Suprapubic skin (tissue), 4 donors: ENCODE results near the gene RFC5. TPM values are rescaled to one million over a fixed set of nuclear protein-coding genes. Genes with fewer than 3 reads are reported as not detected.

Experiments
- DNase-seq, 2 donors: peaks; one replicate each; pipeline ENCODE4 v3.0.0-alpha.2; 2019; ENCODE audit warnings: low spot score in 2 of 2
- H3K27ac ChIP-seq: fragments of 200-600 bp; sonication (generic); one replicate; pipeline ENCODE4 v1.5.1; 2019
- H3K27me3 ChIP-seq: fragments of 200-600 bp; sonication (generic); one replicate; pipeline ENCODE4 v1.5.1; 2019
- H3K36me3 ChIP-seq: fragments of 200-600 bp; sonication (generic); one replicate; pipeline ENCODE4 v1.5.1; 2019
- H3K4me1 ChIP-seq: fragments of 200-600 bp; sonication (generic); one replicate; pipeline ENCODE4 v1.5.1; 2019
- H3K4me3 ChIP-seq: fragments of 200-600 bp; sonication (generic); one replicate; pipeline ENCODE4 v1.5.1; 2019; ENCODE audit warnings: mild to moderate bottlenecking
- H3K9me3 ChIP-seq: fragments of 200-600 bp; sonication (generic); one replicate; pipeline ENCODE4 v1.5.1; 2019
- CTCF ChIP-seq, 2 donors: fragments of 200-600 bp in 1 of 2; fragments of 450-650 bp in 1 of 2; sonication (generic) in 1 of 2; IDR thresholded peaks; one replicate each; pipeline ENCODE4 v1.5.1; 2016 to 2019; ENCODE audit warnings: antibody characterized with exemption in 2 of 2, mild to moderate bottlenecking in 1 of 2, moderate library complexity in 1 of 2
- EP300 ChIP-seq: sonication (generic); formaldehyde crosslinking; IDR thresholded peaks from one replicate; pipeline ENCODE4 v1.6.1; 2017; ENCODE audit warnings: antibody characterized with exemption
- POLR2A ChIP-seq, 2 donors: fragments of 450-650 bp; IDR thresholded peaks; one replicate each; pipeline ENCODE4 v1.6.1; 2017; ENCODE audit warnings: antibody characterized with exemption in 2 of 2, mild to moderate bottlenecking in 2 of 2, moderate library complexity in 2 of 2
- POLR2AphosphoS5 ChIP-seq, 3 donors: sonication (generic); formaldehyde crosslinking; IDR thresholded peaks; one replicate each; pipeline ENCODE4 v1.6.1; 2017; ENCODE audit warnings: antibody characterized with exemption in 3 of 3
- WGBS: methylation state at CpG from one replicate; pipeline ENCODE4 v1.1.5; 2018; 5-methylcytosine and 5-hydroxymethylcytosine counted together
- total RNA-seq, 4 donors: library from RNA; depleted of rRNA; stranded (reverse); fragments of >200 nt; gene quantifications; one replicate each; pipeline ENCODE4 v1.1.0, GENCODE V29; 2016

RFC5 gene, protein sequence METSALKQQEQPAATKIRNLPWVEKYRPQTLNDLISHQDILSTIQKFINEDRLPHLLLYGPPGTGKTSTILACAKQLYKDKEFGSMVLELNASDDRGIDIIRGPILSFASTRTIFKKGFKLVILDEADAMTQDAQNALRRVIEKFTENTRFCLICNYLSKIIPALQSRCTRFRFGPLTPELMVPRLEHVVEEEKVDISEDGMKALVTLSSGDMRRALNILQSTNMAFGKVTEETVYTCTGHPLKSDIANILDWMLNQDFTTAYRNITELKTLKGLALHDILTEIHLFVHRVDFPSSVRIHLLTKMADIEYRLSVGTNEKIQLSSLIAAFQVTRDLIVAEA
- 10 to 100 TPM in 2 of 4 donors, 1 to 10 TPM in 2; 9.0 to 14.0 (median 10.7) TPM for total RNA-seq

DNA sequence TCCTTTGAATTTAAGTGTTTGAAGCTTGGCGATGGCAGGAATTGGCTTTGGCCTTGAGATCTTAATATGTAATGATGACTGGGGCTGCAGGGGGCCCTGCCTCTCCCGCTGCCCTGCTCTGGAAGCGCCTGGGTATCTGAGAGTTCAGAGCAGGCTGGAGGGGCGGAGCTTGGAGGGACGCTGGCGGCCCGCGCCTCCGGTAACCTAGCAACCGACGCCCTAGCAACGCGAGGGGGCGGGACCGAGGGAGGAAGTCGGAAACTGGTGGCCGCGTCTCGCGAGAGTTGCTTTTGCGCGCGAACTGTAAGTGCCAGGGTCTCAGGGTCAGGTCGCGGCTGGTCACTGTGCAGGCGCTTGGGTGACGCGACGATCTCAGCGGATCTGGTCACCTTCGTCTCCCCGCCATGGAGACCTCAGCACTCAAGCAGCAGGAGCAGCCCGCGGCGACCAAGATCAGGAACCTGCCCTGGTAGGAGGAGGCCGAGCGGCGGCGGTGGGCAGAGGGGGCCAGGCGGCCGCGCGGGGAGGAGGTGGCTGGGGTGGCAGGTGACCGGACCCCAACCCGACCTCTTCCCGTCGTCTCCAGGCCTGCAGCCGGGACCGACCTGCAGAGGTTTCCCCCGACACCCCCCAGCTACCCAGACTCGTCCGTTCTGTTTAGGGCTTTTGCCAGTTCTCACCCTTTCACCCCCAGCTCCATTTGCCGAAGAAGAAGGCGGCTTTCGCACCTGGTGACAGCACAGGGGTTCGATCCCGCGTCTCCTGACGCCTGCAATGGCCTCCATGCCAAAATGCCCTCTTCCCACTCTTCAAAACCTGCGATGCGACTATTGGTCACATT, at the start of gene RFC5:
RFC5 (plus strand) TSS at position 280 of the 841 bp plus-strand sequence; CDS start at position 405, 125 bp downstream.
- Histone ChIP-seq H3K4me1 (peaks cover 21% of the 10 kb centered on the region), H3K9me3 (no peaks in the 10 kb centered on the region), H3K27ac (no peak within 1 kb of the TSS), H3K27me3 (no peaks in the 10 kb centered on the region), H3K36me3 (peaks cover 22% of the 10 kb centered on the region), H3K4me3 (peak within 1 kb of the TSS; percentile 82)
- TF ChIP-seq EP300 (no peak), POLR2AphosphoS5 (IDR thresholded peaks at IDR 0.05) (peak in 1 of 3 donors; percentile 74)
- DNase-seq, result peak; percentile 98 to 99
- WGBS, result under 1% methylated on average over 29 of the region's 61 CpGs

DNA sequence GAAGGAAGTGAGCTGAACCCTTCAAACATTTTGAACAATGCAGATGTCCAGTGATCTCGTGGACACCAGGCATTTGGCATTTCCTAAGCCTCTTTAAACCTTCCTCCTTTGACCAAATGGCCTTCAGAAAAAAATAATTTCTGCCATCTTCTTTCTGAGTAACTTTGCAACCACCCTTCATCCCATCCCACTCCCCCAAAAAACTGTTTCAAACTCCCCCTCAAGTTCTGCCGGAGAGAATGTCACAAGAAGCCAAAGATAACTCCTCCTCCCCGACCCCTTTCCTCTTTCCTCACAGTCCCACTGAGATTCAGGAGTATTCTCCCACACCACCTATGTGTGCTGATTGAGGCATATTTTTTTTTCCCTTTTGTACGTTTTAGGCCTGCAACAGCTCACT, 49.5 kb upstream of the RFC5 start:
- TF ChIP-seq POLR2AphosphoS5 (IDR thresholded peaks at IDR 0.05) (no peak), POLR2A (IDR thresholded peaks at IDR 0.05) (no peak), EP300 (no peak), CTCF (IDR thresholded peaks at IDR 0.05) (no peak)
- H3K9me3 ChIP-seq, result peaks cover 7% of the 10 kb centered on the region
- no peak overlapping the region for H3K27ac ChIP-seq
- H3K4me3 ChIP-seq, result no peak overlapping the region
- H3K36me3 ChIP-seq, result no peaks in the 10 kb centered on the region
- peaks cover 64% of the 10 kb centered on the region for H3K27me3 ChIP-seq
- no peak for DNase-seq
- peaks cover 13% of the 10 kb centered on the region for H3K4me1 ChIP-seq
- 51% methylated on average over 4 of the region's 4 CpGs for WGBS

GRCh38 chr12:117967512-117967911, 49.0 kb upstream of the RFC5 start:
- H3K4me1 ChIP-seq, result peaks cover 13% of the 10 kb centered on the region
- no peak overlapping the region for H3K27ac ChIP-seq
- no peaks in the 10 kb centered on the region for H3K36me3 ChIP-seq
- no peak for DNase-seq
- no peak for TF ChIP-seq CTCF (IDR thresholded peaks at IDR 0.05)
- TF ChIP-seq POLR2A (IDR thresholded peaks at IDR 0.05), result no peak
- peaks cover 64% of the 10 kb centered on the region for H3K27me3 ChIP-seq
- no peak overlapping the region for H3K4me3 ChIP-seq
- WGBS, result 27% methylated on average over 12 of the region's 12 CpGs
- H3K9me3 ChIP-seq, result peaks cover 7% of the 10 kb centered on the region

- no peak for DNase-seq
- Histone ChIP-seq H3K27ac (no peak overlapping the region), H3K27me3 (peaks cover 64% of the 10 kb centered on the region)
Observed at GRCh38 chr12:117968151-117968789, 48.2 kb upstream of the RFC5 start.

More at GRCh38 chr12:117968151-117968789, 48.2 kb upstream of the RFC5 start:
- TF ChIP-seq CTCF (IDR thresholded peaks at IDR 0.05), result no peak
- TF ChIP-seq EP300, result no peak
- no peak for TF ChIP-seq POLR2AphosphoS5 (IDR thresholded peaks at IDR 0.05)
- no peak for TF ChIP-seq POLR2A (IDR thresholded peaks at IDR 0.05)
- peaks cover 13% of the 10 kb centered on the region for H3K4me1 ChIP-seq
- H3K9me3 ChIP-seq, result peaks cover 7% of the 10 kb centered on the region
- no peaks in the 10 kb centered on the region for H3K36me3 ChIP-seq
- peak overlapping the region; percentile 51 for H3K4me3 ChIP-seq
- 7% methylated on average over 10 of the region's 10 CpGs for WGBS
